GM12878 (cell line): ENCODE data around the gene SGMS1. TPM values are rescaled to one million over a fixed set of nuclear protein-coding genes. Genes with fewer than 3 reads are reported as not detected.
"Not testable (repeated sequence)": the region's sequence is repeated elsewhere in the genome, so short reads cannot be mapped to it uniquely, and the experiment has no call there.

Experiments used
- ATAC-seq: fragments of 200-7000 bp; cut with Tn5 transposase; 3 replicates; pipeline ENCODE4 v1.9.1; 2020; ENCODE audit warnings: mild to moderate bottlenecking, moderate library complexity
- BruUV-seq: library from RNA; stranded (reverse); fragments of 400-500 nt; replicated peaks from 2 replicates; lab custom pipeline; 2021; lab: Mats Ljungman, UMichigan
- CTCF ChIA-PET: fragments of 300-600 bp; sonication (Branson Sonifier 250); formaldehyde crosslinking; extraction: SDS; loops from one replicate; lab custom pipeline; 2021; ENCODE audit warnings: inconsistent platforms; lab: Yijun Ruan, JAX
- POLR2A ChIA-PET: fragments of 350-600 bp; formaldehyde crosslinking; extraction: SDS; loops from one replicate; lab custom pipeline; 2021; ENCODE audit warnings: inconsistent platforms; lab: Charles Lee
- RAD21 ChIA-PET: fragments of 300-600 bp; sonication (Branson Sonifier 250); formaldehyde crosslinking; loops from one replicate; lab custom pipeline; 2023; ENCODE audit warnings: antibody characterized with exemption; ENCODE audit not compliant: unreplicated experiment; lab: Charles Lee
- SMC1A ChIA-PET: fragments of 300-600 bp; sonication (Branson Sonifier 250); formaldehyde crosslinking; loops from one replicate; lab custom pipeline; 2023; ENCODE audit not compliant: unreplicated experiment, uncharacterized antibody; lab: Charles Lee
- DNase-seq: peaks from one replicate; pipeline ENCODE4 v3.0.0-alpha.2; 2011; ENCODE audit warnings: low read depth, low spot score
- FAIRE-seq: peaks from 3 replicates; lab custom pipeline; 2011; peaks lifted over from hg19 to GRCh38; lab: Jason Lieb, UNC
- H2AFZ ChIP-seq: 2 replicates; pipeline ENCODE4 v1.6.0; 2011; ENCODE audit warnings: low read depth, low read length, control low read depth; ENCODE audit not compliant: control insufficient read depth
- H3K27ac ChIP-seq: 2 replicates; pipeline ENCODE4 v1.5.1; 2011; ENCODE audit warnings: control low read depth; ENCODE audit not compliant: control insufficient read depth, insufficient read depth
- H3K27me3 ChIP-seq, 2 experiments: replicated peaks in 1 of 2; 2 replicates each; pipeline versions ENCODE4 v1.6.0 to v1.6.1; 2011; ENCODE audit warnings: low read length in 1 of 2; ENCODE audit not compliant: control insufficient read depth in 2 of 2, insufficient read depth in 2 of 2
- H3K36me3 ChIP-seq, 2 experiments: 2 replicates each; pipeline ENCODE4 v1.5.1; 2011; ENCODE audit warnings: low read length in 1 of 2; ENCODE audit not compliant: control insufficient read depth in 2 of 2, insufficient read depth in 2 of 2
- H3K4me1 ChIP-seq: 2 replicates; pipeline ENCODE4 v1.6.1; 2011; ENCODE audit warnings: mild to moderate bottlenecking, low read length, moderate library complexity, mixed read lengths; ENCODE audit not compliant: control insufficient read depth, insufficient read depth
- H3K4me2 ChIP-seq: 2 replicates; pipeline ENCODE4 v1.6.0; 2011; ENCODE audit warnings: control low read depth; ENCODE audit not compliant: control insufficient read depth, insufficient read depth
- H3K4me3 ChIP-seq: fragments of 200-600 bp; sonication (generic); 2 replicates; pipeline ENCODE4 v1.5.1; 2016
- H3K79me2 ChIP-seq: 2 replicates; pipeline ENCODE4 v1.6.0; 2011; ENCODE audit warnings: low read length; ENCODE audit not compliant: control insufficient read depth, insufficient read depth
- H3K9ac ChIP-seq: 2 replicates; pipeline ENCODE4 v1.8.0; 2011; ENCODE audit warnings: low read length, control low read depth, mixed read lengths; ENCODE audit not compliant: control insufficient read depth, insufficient read depth
- H3K9me3 ChIP-seq: replicated peaks from 3 replicates; pipeline ENCODE4 v1.5.1; 2011; ENCODE audit warnings: mild to moderate bottlenecking, low read length; ENCODE audit not compliant: control insufficient read depth, insufficient read depth
- H4K20me1 ChIP-seq: 2 replicates; pipeline ENCODE4 v1.6.0; 2011; ENCODE audit not compliant: control insufficient read depth, insufficient read depth
- CBX5 ChIP-seq: sonication (generic); IDR thresholded peaks from 2 replicates; pipeline ENCODE4 v1.6.1; 2016; ENCODE audit warnings: low read depth, moderate library complexity, mild to moderate bottlenecking, inconsistent platforms
- EED ChIP-seq: sonication (generic); IDR thresholded peaks from 2 replicates; pipeline ENCODE4 v1.6.1; 2016; ENCODE audit warnings: antibody characterized with exemption, low read depth
- EZH2 ChIP-seq: IDR thresholded peaks from 2 replicates; pipeline ENCODE4 v1.6.1; 2012; ENCODE audit warnings: low read depth, mild to moderate bottlenecking, control low read depth, inconsistent platforms, low read length, borderline replicate concordance; ENCODE audit not compliant: control insufficient read depth
- HDAC6 ChIP-seq: fragments of 200-600 bp; sonication (generic); IDR thresholded peaks from one replicate; pipeline ENCODE4 v1.8.0; 2017; ENCODE audit warnings: antibody characterized with exemption; ENCODE audit not compliant: unreplicated experiment
- PAX5 ChIP-seq: IDR thresholded peaks from 2 replicates; pipeline ENCODE4 v1.6.1; 2011; ENCODE audit warnings: low read depth, low read length, borderline replicate concordance
- POLR2AphosphoS5 ChIP-seq: IDR thresholded peaks from 2 replicates; pipeline ENCODE4 v1.6.1; 2011; ENCODE audit warnings: mild to moderate bottlenecking, low read length, inconsistent platforms
- ZNF217 ChIP-seq: fragments of 450-650 bp; IDR thresholded peaks from 2 replicates; pipeline ENCODE4 v1.6.1; 2017; ENCODE audit warnings: antibody characterized with exemption, mild to moderate bottlenecking
- WGBS: methylation state at CpG from one replicate; pipeline ENCODE4 v1.1.6; 2016; ENCODE audit warnings: low lambda C conversion rate; ENCODE audit not compliant: insufficient replicate concordance, insufficient coverage; ENCODE audit errors: missing lambda C conversion rate; 5-methylcytosine and 5-hydroxymethylcytosine counted together
- in situ Hi-C: fragments of 300-500 bp; cut with MboI; formaldehyde crosslinking; loops from 9 replicates; pipeline ENCODE4 v1.14.3; 2018; ENCODE audit warnings: mixed read lengths
- intact Hi-C: fragments of 100-400 bp; cut with micrococcal nuclease; formaldehyde crosslinking; loops from one replicate; pipeline ENCODE4 v1.14.2; 2022; ENCODE audit not compliant: unreplicated experiment
- polyA plus RNA-seq, 11 experiments: library from polyadenylated mRNA; depleted of rRNA in 4 of 11; unstranded in 6 of 11; stranded (reverse) in 5 of 11; fragments of >200 nt; fragmentation: Nextera tagmentation in 4 of 11; fragmentation: Illumina TruSeq in 1 of 11; extraction: Ambion mirVana in 4 of 11; extraction: Trizol in 1 of 11; gene quantifications; 1 replicate in 1 of 11; 2 replicates in 10 of 11; pipeline versions ENCODE4 v1.2.1 to v1.2.3, GENCODE V29; 2011 to 2016; ENCODE audit warnings: inconsistent platforms in 2 of 11, missing spikeins in 2 of 11, low read depth in 1 of 11
- total RNA-seq, 4 experiments: library from RNA; depleted of rRNA in 3 of 4; stranded (reverse); fragments of >200 nt in 3 of 4; fragmentation: Illumina TruSeq in 1 of 4; extraction: Trizol in 1 of 4; gene quantifications; 2 replicates each; pipeline versions ENCODE4 v1.2.1 to v1.2.3, GENCODE V29; 2013 to 2021

The SGMS1 gene
- total and polyA plus RNA-seq, 10 of the 15 experiments (the other 5 are each of a cell fraction or from before 2014, with no cell fraction given): 1.4 to 14.5 (median 4.9) TPM

GRCh38 chr10:50447691-50448090, 176.1 kb downstream of the SGMS1 start:
- ATAC-seq (no peak), FAIRE-seq (no peak), DNase-seq (no peak)
- CTCF ChIA-PET: interaction anchor here (0.8 to 1.4 kb wide), 4 partner anchors 9 to 163 kb away, joined by 3 to 5 read pairs (median 3); no protein-coding TSS in a partner anchor
- peaks cover 2% of the 10 kb centered on the region; the same call in 2 of the 3 replicates for H3K9me3 ChIP-seq
- in situ Hi-C loops: no loop called here
- RAD21 ChIA-PET: interaction anchor here (0.9 kb wide), 1 partner anchor 27 kb away, joined by 4 read pairs; no protein-coding TSS in a partner anchor
- SMC1A ChIA-PET: interaction anchor here (0.9 to 2.9 kb wide), 7 partner anchors 9 to 66 kb away, joined by 3 to 13 read pairs (median 6); no protein-coding TSS in a partner anchor
- no peak overlapping the region for H3K9ac ChIP-seq
- BruUV-seq: no TSS peak
- H3K4me1 ChIP-seq: peaks cover 12% of the 10 kb centered on the region; the same call in 1 of the 2 replicates
- TF ChIP-seq ZNF217 (no peak), HDAC6 (no peak), EZH2 (no peak), CBX5 (no peak), PAX5 (no peak), POLR2AphosphoS5 (no peak), EED (no peak)
- no peaks in the 10 kb centered on the region; the same call in 1 of the 2 replicates for H3K79me2 ChIP-seq
- POLR2A ChIA-PET: interaction anchor here (0.7 kb wide), 1 partner anchor 124 kb away, joined by 3 read pairs; no protein-coding TSS in a partner anchor
- no peak overlapping the region for H2AFZ ChIP-seq
- H3K4me3 ChIP-seq: no peak overlapping the region
- H3K4me2 ChIP-seq: no peak overlapping the region
- intact Hi-C loops: no loop called here
- no peaks in the 10 kb centered on the region for H3K27me3 ChIP-seq
- no peaks in the 10 kb centered on the region for H4K20me1 ChIP-seq
- no peak overlapping the region for H3K27ac ChIP-seq
- no peaks in the 10 kb centered on the region for H3K36me3 ChIP-seq

DNA sequence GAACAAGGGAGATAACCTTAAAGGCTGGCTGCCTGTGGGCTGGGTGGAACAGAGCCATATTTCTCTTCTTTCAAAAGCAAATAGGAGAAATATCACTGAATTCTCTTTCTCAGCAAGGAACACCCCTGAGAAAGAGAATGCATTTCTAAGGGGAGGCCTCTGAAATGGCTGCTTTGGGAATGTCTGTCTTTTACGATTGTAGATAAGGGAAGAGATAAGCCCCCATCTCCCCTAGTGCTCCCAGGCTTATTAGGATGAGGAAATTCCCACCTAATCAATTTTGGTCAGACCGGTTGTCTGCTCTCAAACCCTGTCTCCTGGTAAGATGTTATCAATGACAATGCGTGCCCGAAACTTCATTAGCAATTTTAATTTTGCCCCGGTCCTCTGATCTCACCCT, 178.0 kb downstream of the SGMS1 start:
- ATAC-seq, POLR2A ChIA-PET, DNase-seq, H3K27me3 ChIP-seq, H3K27ac ChIP-seq, H3K9ac ChIP-seq, RAD21 ChIA-PET, H2AFZ ChIP-seq, intact Hi-C loops, FAIRE-seq, H3K4me3 ChIP-seq, BruUV-seq, H3K4me1 ChIP-seq, SMC1A ChIA-PET, H3K9me3 ChIP-seq, H4K20me1 ChIP-seq, H3K4me2 ChIP-seq, in situ Hi-C loops, H3K79me2 ChIP-seq, CTCF ChIA-PET, H3K36me3 ChIP-seq: not testable (repeated sequence)
- WGBS: 98% methylated on average over 5 of the region's 5 CpGs
